ENCODE data around the gene ISLR2. TPM values are rescaled to one million over a fixed set of nuclear protein-coding genes. Genes with fewer than 3 reads are reported as not detected.

The ISLR2 gene
- total RNA-seq, 1 donor from 2014 or later, result 6.1 TPM

DNA sequence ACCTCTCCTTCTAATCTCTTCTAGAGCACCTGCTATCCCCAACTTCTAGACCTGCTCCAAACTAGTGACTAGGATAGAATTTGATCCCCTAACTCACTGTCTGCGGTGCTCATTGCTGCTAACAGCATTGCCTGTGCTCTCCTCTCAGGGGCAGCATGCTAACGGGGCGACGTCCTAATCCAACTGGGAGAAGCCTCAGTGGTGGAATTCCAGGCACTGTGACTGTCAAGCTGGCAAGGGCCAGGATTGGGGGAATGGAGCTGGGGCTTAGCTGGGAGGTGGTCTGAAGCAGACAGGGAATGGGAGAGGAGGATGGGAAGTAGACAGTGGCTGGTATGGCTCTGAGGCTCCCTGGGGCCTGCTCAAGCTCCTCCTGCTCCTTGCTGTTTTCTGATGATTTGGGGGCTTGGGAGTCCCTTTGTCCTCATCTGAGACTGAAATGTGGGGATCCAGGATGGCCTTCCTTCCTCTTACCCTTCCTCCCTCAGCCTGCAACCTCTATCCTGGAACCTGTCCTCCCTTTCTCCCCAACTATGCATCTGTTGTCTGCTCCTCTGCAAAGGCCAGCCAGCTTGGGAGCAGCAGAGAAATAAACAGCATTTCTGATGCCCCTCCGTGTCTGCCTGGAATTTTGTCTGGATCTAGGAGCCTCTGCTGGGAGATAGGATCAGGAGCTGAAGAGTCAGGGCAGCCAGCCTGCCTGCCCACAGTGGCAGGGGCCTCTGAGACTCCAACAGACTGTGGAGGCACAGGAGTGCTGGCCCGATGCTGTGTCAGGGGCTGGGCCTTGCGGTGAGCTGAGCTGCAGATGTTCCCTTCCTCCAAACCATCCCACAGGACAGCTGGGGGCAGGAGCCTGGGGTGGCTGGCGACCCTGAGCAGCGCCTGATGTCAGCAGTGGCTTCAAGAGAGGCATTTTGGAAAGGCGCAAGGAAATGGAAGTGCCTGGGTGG, 46.2 kb downstream of the ISLR2 start:
- Mint-ChIP-seq H3K27ac (ENCODE audit: unreplicated experiment) (peak overlapping the region; percentile 95), H3K9me3 (ENCODE audit: unreplicated experiment) (no peaks in the 10 kb centered on the region), H3K4me1 (ENCODE audit: unreplicated experiment) (peaks cover 95% of the 10 kb centered on the region), H3K27me3 (ENCODE audit: unreplicated experiment) (no peaks in the 10 kb centered on the region), H3K4me3 (ENCODE audit: unreplicated experiment) (peak overlapping the region; percentile 60), H3K36me3 (ENCODE audit: unreplicated experiment) (peaks cover 7% of the 10 kb centered on the region)
- DNase-seq (ENCODE audit: extremely low spot score, unreplicated experiment), result no peak
- TF ChIP-seq, protein P1, sequence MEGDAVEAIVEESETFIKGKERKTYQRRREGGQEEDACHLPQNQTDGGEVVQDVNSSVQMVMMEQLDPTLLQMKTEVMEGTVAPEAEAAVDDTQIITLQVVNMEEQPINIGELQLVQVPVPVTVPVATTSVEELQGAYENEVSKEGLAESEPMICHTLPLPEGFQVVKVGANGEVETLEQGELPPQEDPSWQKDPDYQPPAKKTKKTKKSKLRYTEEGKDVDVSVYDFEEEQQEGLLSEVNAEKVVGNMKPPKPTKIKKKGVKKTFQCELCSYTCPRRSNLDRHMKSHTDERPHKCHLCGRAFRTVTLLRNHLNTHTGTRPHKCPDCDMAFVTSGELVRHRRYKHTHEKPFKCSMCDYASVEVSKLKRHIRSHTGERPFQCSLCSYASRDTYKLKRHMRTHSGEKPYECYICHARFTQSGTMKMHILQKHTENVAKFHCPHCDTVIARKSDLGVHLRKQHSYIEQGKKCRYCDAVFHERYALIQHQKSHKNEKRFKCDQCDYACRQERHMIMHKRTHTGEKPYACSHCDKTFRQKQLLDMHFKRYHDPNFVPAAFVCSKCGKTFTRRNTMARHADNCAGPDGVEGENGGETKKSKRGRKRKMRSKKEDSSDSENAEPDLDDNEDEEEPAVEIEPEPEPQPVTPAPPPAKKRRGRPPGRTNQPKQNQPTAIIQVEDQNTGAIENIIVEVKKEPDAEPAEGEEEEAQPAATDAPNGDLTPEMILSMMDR (IDR thresholded peaks at IDR 0.05), result no peak

DNA sequence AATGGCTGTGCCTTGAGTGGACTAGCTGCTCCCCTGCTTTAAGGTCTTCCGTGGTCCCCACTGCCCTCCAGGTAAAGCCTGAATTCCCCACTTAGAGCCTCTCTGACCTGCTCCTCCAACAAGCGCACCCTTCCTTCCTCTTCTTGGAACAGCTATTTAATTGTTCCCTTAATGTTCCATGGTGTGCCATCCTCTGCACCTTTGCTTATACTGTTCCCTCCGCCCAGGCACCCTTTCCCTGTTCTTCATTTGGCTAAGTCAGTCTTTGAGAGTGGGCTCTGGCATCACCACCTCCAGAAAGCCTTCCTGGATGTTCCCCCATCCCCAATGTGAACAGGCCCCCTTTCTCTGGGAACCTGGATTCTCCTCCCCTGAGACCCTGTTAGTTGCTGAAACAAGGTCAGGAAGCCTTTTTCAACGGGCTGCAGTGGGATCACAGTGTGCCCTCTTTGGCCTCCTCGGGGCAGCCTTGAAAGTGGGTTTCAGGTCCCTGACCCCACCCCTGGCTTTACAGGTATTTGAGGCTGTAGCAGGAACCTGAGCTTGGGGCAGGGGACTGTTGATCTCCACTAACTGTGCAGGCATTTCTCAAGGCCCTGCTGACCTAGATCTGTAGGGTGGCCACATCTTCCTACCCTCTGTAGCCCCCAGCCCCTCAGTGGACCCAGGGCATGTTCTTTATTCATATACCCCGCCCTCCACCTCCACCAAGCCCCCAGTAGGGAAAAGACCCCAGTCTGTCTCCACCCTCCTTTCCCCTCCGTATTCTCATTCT, 48.1 kb downstream of the ISLR2 start:
- DNase-seq (ENCODE audit: extremely low spot score, unreplicated experiment), result no peak
- TF ChIP-seq, protein P1 (IDR thresholded peaks at IDR 0.05), result no peak
- Mint-ChIP-seq H3K4me1 (ENCODE audit: unreplicated experiment) (peaks cover 76% of the 10 kb centered on the region), H3K36me3 (ENCODE audit: unreplicated experiment) (peaks cover 10% of the 10 kb centered on the region), H3K27me3 (ENCODE audit: unreplicated experiment) (no peaks in the 10 kb centered on the region), H3K9me3 (ENCODE audit: unreplicated experiment) (no peaks in the 10 kb centered on the region), H3K27ac (ENCODE audit: unreplicated experiment) (peak overlapping the region; percentile 95), H3K4me3 (ENCODE audit: unreplicated experiment) (peak overlapping the region; percentile 72)

DNA sequence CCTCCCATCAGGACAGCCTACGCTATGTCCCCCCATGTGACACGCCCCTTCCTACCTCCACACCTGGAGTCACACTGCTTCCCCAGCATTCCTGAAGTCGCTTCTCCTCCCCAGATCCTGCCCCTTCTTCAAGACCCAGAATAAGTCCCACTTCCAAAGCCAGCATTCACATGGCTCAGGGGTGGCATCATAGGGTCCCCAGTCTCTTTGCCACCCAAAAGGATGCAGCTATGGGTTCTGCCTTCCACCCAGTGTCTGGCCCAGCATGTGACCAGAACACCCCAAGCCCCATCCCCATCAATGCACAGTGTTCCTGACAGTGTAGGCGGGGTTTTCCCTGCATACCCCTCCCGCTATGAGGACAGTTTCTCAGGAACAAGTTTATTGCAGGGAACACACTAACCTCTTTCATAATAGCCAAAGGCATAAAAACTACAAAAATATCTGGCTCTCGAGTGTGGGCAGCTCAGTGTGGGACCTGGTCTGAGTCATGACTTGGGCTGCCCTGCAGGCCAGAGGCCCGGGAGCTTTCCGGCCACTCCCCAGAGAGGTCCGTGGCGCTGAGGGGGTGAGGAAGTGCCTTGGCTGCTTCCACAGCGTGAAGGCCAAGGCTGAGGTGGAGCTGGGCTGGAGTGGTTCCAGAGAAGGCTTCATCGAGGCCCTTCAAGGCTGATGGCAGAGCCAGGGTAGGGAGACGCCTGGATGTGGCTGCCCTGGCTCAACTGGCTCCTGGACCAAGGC, 48.9 kb downstream of the ISLR2 start:
- no peaks in the 10 kb centered on the region for H3K9me3 Mint-ChIP-seq (ENCODE audit: unreplicated experiment)
- peak overlapping the region; percentile 72 for H3K4me3 Mint-ChIP-seq (ENCODE audit: unreplicated experiment)
- TF ChIP-seq, protein P1 (IDR thresholded peaks at IDR 0.05), result no peak
- H3K4me1 Mint-ChIP-seq (ENCODE audit: unreplicated experiment), result peaks cover 68% of the 10 kb centered on the region
- H3K36me3 Mint-ChIP-seq (ENCODE audit: unreplicated experiment), result peaks cover 10% of the 10 kb centered on the region
- H3K27me3 Mint-ChIP-seq (ENCODE audit: unreplicated experiment), result no peaks in the 10 kb centered on the region
- H3K27ac Mint-ChIP-seq (ENCODE audit: unreplicated experiment), result peak overlapping the region; percentile 95
- DNase-seq (ENCODE audit: extremely low spot score, unreplicated experiment), result peak; percentile 94

DNA sequence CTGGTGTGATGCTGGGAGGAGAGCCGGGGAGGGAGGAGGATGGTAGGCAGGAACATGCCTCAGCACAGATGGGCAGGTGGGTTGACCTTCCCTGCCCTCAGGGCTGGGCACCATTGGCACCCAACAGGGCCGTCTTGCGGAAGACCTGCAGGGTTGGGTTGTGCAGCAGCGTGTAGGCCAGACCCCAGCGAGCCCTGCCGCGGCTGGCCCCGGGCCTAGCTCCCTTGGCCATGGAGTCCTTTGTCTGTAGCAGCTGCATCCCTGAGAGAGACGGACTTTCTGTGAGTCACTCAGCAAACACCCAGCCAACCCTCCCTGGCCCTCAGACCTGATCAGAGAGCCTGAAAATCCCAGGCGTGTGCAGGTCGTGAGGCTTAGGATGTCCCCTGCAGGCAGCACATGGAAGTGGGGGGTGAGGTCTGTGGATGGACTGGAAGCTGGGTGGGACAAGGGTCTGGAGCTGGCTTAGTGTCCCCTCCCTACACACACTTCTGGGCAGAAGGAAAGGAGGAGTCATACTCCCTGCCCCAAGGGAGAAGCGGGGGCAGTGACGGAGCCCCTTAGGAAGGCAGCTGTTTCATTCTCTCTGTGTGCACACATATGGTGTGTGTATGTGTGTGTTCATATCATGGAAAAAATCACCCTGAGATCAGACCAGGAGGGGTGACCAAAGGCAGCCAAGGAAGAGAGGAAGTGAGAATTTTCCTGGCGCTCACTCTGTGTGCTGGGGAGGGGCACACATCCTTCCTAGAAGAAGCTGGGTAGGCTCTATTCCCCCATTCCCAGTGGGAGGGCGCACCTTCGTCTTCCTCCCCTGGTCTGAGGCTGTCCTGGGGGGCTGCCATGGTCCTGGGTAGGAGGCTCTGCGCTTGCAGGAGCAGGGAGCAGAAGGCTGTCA, 49.8 kb downstream of the ISLR2 start:
- H3K27ac Mint-ChIP-seq (ENCODE audit: unreplicated experiment), result peak overlapping the region; percentile 95
- H3K4me3 Mint-ChIP-seq (ENCODE audit: unreplicated experiment), result peak overlapping the region; percentile 72
- H3K9me3 Mint-ChIP-seq (ENCODE audit: unreplicated experiment), result no peaks in the 10 kb centered on the region
- no peaks in the 10 kb centered on the region for H3K27me3 Mint-ChIP-seq (ENCODE audit: unreplicated experiment)
- peaks cover 8% of the 10 kb centered on the region for H3K36me3 Mint-ChIP-seq (ENCODE audit: unreplicated experiment)
- no peak for DNase-seq (ENCODE audit: extremely low spot score, unreplicated experiment)
- H3K4me1 Mint-ChIP-seq (ENCODE audit: unreplicated experiment), result peaks cover 59% of the 10 kb centered on the region
- TF ChIP-seq, protein P1 (IDR thresholded peaks at IDR 0.05), result peak; percentile 29

Data from osteocyte (in vitro differentiated cells).